ENCODE results near the gene WNT1.

GRCh38 chr12:48968467-48968866 lies 9.7 kb upstream of the WNT1 start:
- TF ChIP-seq BACH1 (IDR thresholded peaks at IDR 0.05; ENCODE audit: borderline replicate concordance) = no peak
- no peak for TF ChIP-seq KAT2A (conservative IDR thresholded peaks at IDR 0.05; ENCODE audit: control insufficient read depth, low read depth, low read length)
- no peak; the same call in 1 of the 2 replicates for TF ChIP-seq ATF2 (IDR thresholded peaks at IDR 0.05; ENCODE audit: low read length)
- no peak for TF ChIP-seq RAD21 (IDR thresholded peaks at IDR 0.05; ENCODE audit: insufficient read depth, low read depth, low read length)
- TF ChIP-seq CTCF (IDR thresholded peaks at IDR 0.05 in 2 of 3, conservative IDR thresholded peaks at IDR 0.05 in 1 of 3; ENCODE audit: control insufficient read depth in 2 of 3, extremely low read depth in 1 of 3, insufficient read depth in 1 of 3, low read depth in 3 of 3, low read length in 3 of 3) = no peak

Data from GM12878 (cell line).